B cell (primary cell): ENCODE measurements around the gene RHOH. TPM values are rescaled to one million over a fixed set of nuclear protein-coding genes. Genes with fewer than 3 reads are reported as not detected.

Experiments used
- ATAC-seq: fragments of 200-7000 bp; cut with Tn5 transposase; one replicate; pipeline ENCODE4 v1.10.0; 2021; ENCODE audit warnings: low read depth, mild to moderate bottlenecking, moderate number of reproducible peaks, moderate library complexity
- CTCF ChIA-PET: fragments of 350-600 bp; sonication (Branson Sonifier 250); formaldehyde crosslinking; loops from one replicate; lab custom pipeline; 2021; ENCODE audit warnings: antibody characterized with exemption, inconsistent platforms; lab: Charles Lee
- POLR2A ChIA-PET: fragments of 350-600 bp; sonication (Branson Sonifier 250); formaldehyde crosslinking; loops from one replicate; lab custom pipeline; 2021; ENCODE audit warnings: antibody characterized with exemption; lab: Charles Lee
- DNase-seq: peaks from one replicate; pipeline ENCODE4 v3.0.0; 2013
- H2AFZ ChIP-seq: 2 replicates; pipeline ENCODE4 v1.6.1; 2012; ENCODE audit warnings: mild to moderate bottlenecking, low read depth, low read length; ENCODE audit not compliant: insufficient read depth, poor library complexity, severe bottlenecking
- H3K27ac ChIP-seq, 2 donors: 1 replicate in 1 of 2; 2 replicates in 1 of 2; pipeline ENCODE4 v1.5.1; 2012 to 2013; ENCODE audit warnings: low read length in 2 of 2, mild to moderate bottlenecking in 2 of 2, moderate library complexity in 1 of 2
- H3K27me3 ChIP-seq, 4 experiments: fragments of 200-600 bp in 1 of 4; sonication (generic) in 1 of 4; replicated peaks in 1 of 4; 1 replicate in 2 of 4; 2 replicates in 2 of 4; pipeline versions ENCODE4 v1.6.1 to v1.7.0; 2013 to 2016; ENCODE audit warnings: low read length in 3 of 4, mild to moderate bottlenecking in 2 of 4, mixed read lengths in 1 of 4, moderate library complexity in 1 of 4; ENCODE audit not compliant: insufficient read depth in 4 of 4, control insufficient read depth in 3 of 4; ENCODE audit errors: control extremely low read depth in 1 of 4
- H3K36me3 ChIP-seq, 2 experiments: replicated peaks in 1 of 2; 1 replicate in 1 of 2; 2 replicates in 1 of 2; pipeline versions ENCODE4 v1.6.1 to v1.7.1; 2013; ENCODE audit warnings: low read length in 1 of 2; ENCODE audit not compliant: insufficient read depth in 2 of 2, control insufficient read depth in 1 of 2; ENCODE audit errors: control extremely low read depth in 1 of 2, extremely low read depth in 1 of 2
- H3K4me1 ChIP-seq, 2 donors: fragments of 200-600 bp in 1 of 2; sonication (generic) in 1 of 2; 1 replicate in 1 of 2; 2 replicates in 1 of 2; pipeline versions ENCODE4 v1.5.1 to v1.6.1; 2013 to 2017; ENCODE audit warnings: low read length in 2 of 2; ENCODE audit not compliant: control insufficient read depth in 2 of 2, insufficient read depth in 2 of 2
- H3K4me2 ChIP-seq: replicated peaks from 2 replicates; pipeline ENCODE3; 2012; ENCODE audit warnings: mild to moderate bottlenecking, low read depth, low read length; ENCODE audit not compliant: poor library complexity, severe bottlenecking
- H3K4me3 ChIP-seq, 5 experiments: fragments of 200-600 bp in 1 of 5; sonication (generic) in 1 of 5; 1 replicate in 3 of 5; 2 replicates in 2 of 5; pipeline versions ENCODE4 v1.5.1 to v1.7.0; 2011 to 2016; ENCODE audit warnings: low read length in 4 of 5, mild to moderate bottlenecking in 4 of 5, low read depth in 2 of 5, control low read depth in 1 of 5, moderate library complexity in 1 of 5; ENCODE audit not compliant: insufficient read depth in 1 of 5; ENCODE audit errors: control extremely low read depth in 1 of 5, extremely low read depth in 1 of 5
- H3K79me2 ChIP-seq: fragments of 200-600 bp; sonication (generic); one replicate; pipeline ENCODE4 v1.6.0; 2016; ENCODE audit warnings: low read length; ENCODE audit not compliant: control insufficient read depth, insufficient read depth
- H3K9ac ChIP-seq: fragments of 200-600 bp; sonication (generic); 2 replicates; pipeline ENCODE4 v1.6.1; 2017; ENCODE audit warnings: mild to moderate bottlenecking, low read length, moderate library complexity
- H3K9me3 ChIP-seq, 3 donors: one replicate each; pipeline versions ENCODE4 v1.6.1 to v1.7.1; 2013; ENCODE audit warnings: low read length in 2 of 3; ENCODE audit not compliant: control insufficient read depth in 2 of 3, insufficient read depth in 1 of 3; ENCODE audit errors: control extremely low read depth in 1 of 3
- H4K20me1 ChIP-seq: 2 replicates; pipeline ENCODE4 v1.6.0; 2012; ENCODE audit warnings: mild to moderate bottlenecking, low read length; ENCODE audit not compliant: insufficient read depth, control insufficient read depth, poor library complexity, severe bottlenecking
- H3K27ac Mint-ChIP-seq: one replicate; pipeline ENCODE4 v1.8.0; 2021; ENCODE audit warnings: mixed read lengths
- H3K27me3 Mint-ChIP-seq: one replicate; pipeline ENCODE4 v1.8.0; 2021; ENCODE audit warnings: mixed read lengths
- H3K4me1 Mint-ChIP-seq: one replicate; pipeline ENCODE4 v1.8.0; 2021; ENCODE audit warnings: mixed read lengths
- H3K4me3 Mint-ChIP-seq: one replicate; pipeline ENCODE4 v1.8.0; 2021; ENCODE audit warnings: mixed read lengths
- H3K9me3 Mint-ChIP-seq: one replicate; pipeline ENCODE4 v1.8.0; 2022; ENCODE audit warnings: mixed read lengths; ENCODE audit not compliant: insufficient read depth
- CTCF ChIP-seq: fragments of 200-600 bp; IDR thresholded peaks from one replicate; pipeline ENCODE4 v1.8.0; 2022; ENCODE audit warnings: antibody characterized with exemption, mild to moderate bottlenecking
- EZH2 ChIP-seq: IDR thresholded peaks from 2 replicates; pipeline ENCODE4 v1.6.1; 2012; ENCODE audit warnings: borderline replicate concordance, low read depth, mild to moderate bottlenecking, moderate library complexity, low read length; ENCODE audit not compliant: insufficient read depth, poor library complexity, severe bottlenecking
- WGBS: methylation state at CpG from one replicate; pipeline ENCODE4 v1.1.5; 2013; ENCODE audit warnings: missing lambda C conversion rate; ENCODE audit not compliant: insufficient coverage; 5-methylcytosine and 5-hydroxymethylcytosine counted together
- intact Hi-C: fragments of 100-400 bp; cut with micrococcal nuclease; formaldehyde crosslinking; loops from one replicate; pipeline ENCODE4 v1.10.0; 2022
- polyA plus RNA-seq: library from polyadenylated mRNA; depleted of rRNA; stranded (reverse); fragments of >200 nt; gene quantifications from 2 replicates; pipeline ENCODE4 v1.2.3, GENCODE V29; 2012
- total RNA-seq, 2 donors: library from RNA; stranded (reverse); fragments of 120-200 nt in 1 of 2; gene quantifications; 1 replicate in 1 of 2; 2 replicates in 1 of 2; pipeline versions ENCODE4 v1.2.3 to v1.2.4, GENCODE V29; 2013 to 2022

RHOH gene
- total and polyA plus RNA-seq, 2 donors (not counting 1 experiment from before 2014, with no cell fraction given) = 118 to 209 TPM

- H3K9ac ChIP-seq = no peak overlapping the region
- H4K20me1 ChIP-seq = no peaks in the 10 kb centered on the region
- ChIA-PET CTCF (interaction anchor here (0.5 to 1.2 kb wide), 4 partner anchors 29 to 147 kb away, joined by 3 to 4 read pairs (median 3); no protein-coding TSS in a partner anchor), POLR2A (no interaction called here)
- peaks cover 37% of the 10 kb centered on the region for H3K79me2 ChIP-seq
- no peaks in the 10 kb centered on the region for H3K9me3 ChIP-seq
- Mint-ChIP-seq H3K9me3 (no peaks in the 10 kb centered on the region), H3K27me3 (no peaks in the 10 kb centered on the region), H3K4me1 (peaks cover 46% of the 10 kb centered on the region), H3K27ac (no peak overlapping the region), H3K4me3 (no peak overlapping the region)
- no peak overlapping the region for H3K4me3 ChIP-seq
- no peak overlapping the region for H3K4me2 ChIP-seq
- ATAC-seq = no peak
- H3K36me3 ChIP-seq = no peaks in the 10 kb centered on the region
- no peak for DNase-seq
- no peak for TF ChIP-seq CTCF
- no peak for TF ChIP-seq EZH2
- no peaks in the 10 kb centered on the region for H3K27me3 ChIP-seq
- intact Hi-C loops = no loop called here
- H3K4me1 ChIP-seq = peaks cover 30 to 37% of the 10 kb centered on the region in 2 donors
- no peak overlapping the region for H2AFZ ChIP-seq
- no peak overlapping the region for H3K27ac ChIP-seq
Measured at GRCh38 chr4:40170588-40170987, 26.2 kb upstream of the RHOH start.

- H2AFZ ChIP-seq = peak overlapping the region; percentile 39
- CTCF ChIA-PET = no interaction called here
Measured at GRCh38 chr4:40173470-40173875, 23.4 kb upstream of the RHOH start.

More at GRCh38 chr4:40173470-40173875, 23.4 kb upstream of the RHOH start:
- Mint-ChIP-seq H3K4me1 (peaks cover 53% of the 10 kb centered on the region), H3K9me3 (no peaks in the 10 kb centered on the region), H3K27me3 (no peaks in the 10 kb centered on the region), H3K4me3 (peak overlapping the region; percentile 79), H3K27ac (peak overlapping the region; percentile 81)
- peaks cover 30 to 37% of the 10 kb centered on the region in 2 donors for H3K4me1 ChIP-seq
- no peaks in the 10 kb centered on the region for H3K27me3 ChIP-seq
- TF ChIP-seq CTCF = no peak
- no peak for TF ChIP-seq EZH2
- intact Hi-C loops = loop anchor here (1.0 to 2.0 kb wide), 2 partner anchors 11 to 21 kb away; no protein-coding TSS in a partner anchor
- no peaks in the 10 kb centered on the region for H3K9me3 ChIP-seq
- DNase-seq = peak; percentile 64
- H3K79me2 ChIP-seq = peaks cover 37% of the 10 kb centered on the region
- H3K36me3 ChIP-seq = no peaks in the 10 kb centered on the region
- peak overlapping the region in 2 of 5 experiments; percentile 6 to 56 for H3K4me3 ChIP-seq
- peak overlapping the region; percentile 48 to 66 for H3K27ac ChIP-seq
- POLR2A ChIA-PET = no interaction called here
- peak overlapping the region; percentile 27 for H3K9ac ChIP-seq
- peak; percentile 88 for ATAC-seq
- no peaks in the 10 kb centered on the region for H4K20me1 ChIP-seq
- WGBS = 0% methylated on average over 2 of the region's 4 CpGs
- H3K4me2 ChIP-seq = peak overlapping the region; percentile 71
